ENCODE measurements around the gene ITGA3. TPM values are rescaled to one million over a fixed set of nuclear protein-coding genes. Genes with fewer than 3 reads are reported as not detected.

ITGA3 gene
- polyA plus RNA-seq, 1 of the 3 experiments (the other 2 are of a cell fraction) = 766 TPM

DNA sequence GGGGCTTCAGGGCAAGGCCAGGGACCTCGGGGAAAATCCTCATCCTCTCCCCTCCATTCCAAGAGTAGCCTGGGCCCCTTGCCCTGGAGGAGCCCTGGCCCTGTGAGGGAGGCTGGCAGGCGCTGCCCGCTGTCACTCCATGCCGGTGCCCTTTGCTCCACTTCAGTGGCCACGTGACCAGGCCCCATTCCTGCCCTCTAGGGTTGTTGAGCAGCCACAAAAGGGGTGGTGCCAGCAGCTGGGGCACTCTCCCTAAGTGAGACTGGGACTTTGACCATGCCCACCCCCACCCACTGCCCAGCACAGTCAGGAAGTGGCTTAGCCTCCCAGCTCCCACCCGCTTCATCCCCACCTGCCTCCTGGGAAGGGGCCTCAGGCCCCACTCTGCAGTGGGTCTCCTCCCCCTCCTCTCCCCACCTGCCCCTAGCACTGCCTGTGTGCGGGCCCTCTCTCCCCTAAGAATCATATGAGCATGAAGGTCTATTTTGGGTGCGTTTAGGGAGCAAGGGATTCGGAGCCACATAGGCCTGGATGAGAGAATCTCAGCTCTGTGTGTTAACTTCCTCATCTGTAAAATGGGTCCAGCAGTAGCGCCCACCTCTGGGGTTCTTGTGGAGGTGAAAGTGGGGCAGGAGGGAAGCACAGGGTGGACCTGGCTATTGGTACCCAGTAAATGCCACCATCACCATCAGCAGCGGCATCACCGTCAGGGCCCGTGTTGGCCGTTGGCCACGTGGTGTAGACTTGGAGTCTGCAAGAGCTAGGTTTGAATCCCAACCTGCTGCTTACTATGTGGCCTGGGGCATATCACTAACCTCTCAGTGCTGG is 46.5 kb downstream of the ITGA3 start (continued):
- TF ChIP-seq, protein P1, sequence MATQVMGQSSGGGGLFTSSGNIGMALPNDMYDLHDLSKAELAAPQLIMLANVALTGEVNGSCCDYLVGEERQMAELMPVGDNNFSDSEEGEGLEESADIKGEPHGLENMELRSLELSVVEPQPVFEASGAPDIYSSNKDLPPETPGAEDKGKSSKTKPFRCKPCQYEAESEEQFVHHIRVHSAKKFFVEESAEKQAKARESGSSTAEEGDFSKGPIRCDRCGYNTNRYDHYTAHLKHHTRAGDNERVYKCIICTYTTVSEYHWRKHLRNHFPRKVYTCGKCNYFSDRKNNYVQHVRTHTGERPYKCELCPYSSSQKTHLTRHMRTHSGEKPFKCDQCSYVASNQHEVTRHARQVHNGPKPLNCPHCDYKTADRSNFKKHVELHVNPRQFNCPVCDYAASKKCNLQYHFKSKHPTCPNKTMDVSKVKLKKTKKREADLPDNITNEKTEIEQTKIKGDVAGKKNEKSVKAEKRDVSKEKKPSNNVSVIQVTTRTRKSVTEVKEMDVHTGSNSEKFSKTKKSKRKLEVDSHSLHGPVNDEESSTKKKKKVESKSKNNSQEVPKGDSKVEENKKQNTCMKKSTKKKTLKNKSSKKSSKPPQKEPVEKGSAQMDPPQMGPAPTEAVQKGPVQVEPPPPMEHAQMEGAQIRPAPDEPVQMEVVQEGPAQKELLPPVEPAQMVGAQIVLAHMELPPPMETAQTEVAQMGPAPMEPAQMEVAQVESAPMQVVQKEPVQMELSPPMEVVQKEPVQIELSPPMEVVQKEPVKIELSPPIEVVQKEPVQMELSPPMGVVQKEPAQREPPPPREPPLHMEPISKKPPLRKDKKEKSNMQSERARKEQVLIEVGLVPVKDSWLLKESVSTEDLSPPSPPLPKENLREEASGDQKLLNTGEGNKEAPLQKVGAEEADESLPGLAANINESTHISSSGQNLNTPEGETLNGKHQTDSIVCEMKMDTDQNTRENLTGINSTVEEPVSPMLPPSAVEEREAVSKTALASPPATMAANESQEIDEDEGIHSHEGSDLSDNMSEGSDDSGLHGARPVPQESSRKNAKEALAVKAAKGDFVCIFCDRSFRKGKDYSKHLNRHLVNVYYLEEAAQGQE (IDR thresholded peaks at IDR 0.05; ENCODE audit: low read depth, low read length) = no peak
- TF ChIP-seq USF2 (IDR thresholded peaks at IDR 0.05; ENCODE audit: borderline replicate concordance, low read depth, low read length) (no peak), FOXJ3 (CRISPR knock-in tag; IDR thresholded peaks at IDR 0.05) (no peak), GABPA (IDR thresholded peaks at IDR 0.05; ENCODE audit: low read depth) (no peak), JUND (IDR thresholded peaks at IDR 0.05) (no peak)

DNA sequence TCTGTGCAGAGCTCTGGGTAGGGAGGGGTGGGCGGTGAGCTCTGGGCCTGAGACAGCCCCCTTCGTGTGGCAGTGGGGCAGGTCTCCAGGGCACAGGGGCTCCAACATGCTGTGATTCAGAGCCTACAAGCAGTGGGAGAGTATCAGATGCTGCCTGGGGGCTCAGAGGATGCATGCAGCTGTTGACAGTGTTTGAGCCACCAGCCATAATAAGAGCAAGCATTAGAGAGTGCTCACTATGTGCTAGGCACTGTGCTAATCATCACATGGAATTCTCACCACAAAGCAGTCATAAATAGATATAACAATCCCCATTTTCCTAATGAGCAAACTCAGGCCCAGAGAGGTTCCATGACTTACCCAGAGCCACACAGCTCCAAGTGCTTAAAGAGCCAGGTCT is 47.3 kb downstream of the ITGA3 start:
- no peak overlapping the region for H3K4me3 ChIP-seq (ENCODE audit: low read depth in 2 of 2, low read length in 1 of 2)
- no CpG with 5 or more reads among the region's 2 CpGs for WGBS (ENCODE audit: low lambda C conversion rate)
- H3K27me3 ChIP-seq (ENCODE audit: insufficient read depth) = no peaks in the 10 kb centered on the region
- H3K36me3 ChIP-seq (replicated peaks in 1 of 2; ENCODE audit: control insufficient read depth in 1 of 2, insufficient read depth in 2 of 2, low read length in 1 of 2) = peaks cover 5 to 13% of the 10 kb centered on the region in 2 experiments
- no peaks in the 10 kb centered on the region for H3K79me2 ChIP-seq (ENCODE audit: insufficient read depth)
- peaks cover 9% of the 10 kb centered on the region for H3F3A ChIP-seq (replicated peaks; ENCODE audit: insufficient read depth)
- no peak overlapping the region; a peak in 1 of 4 replicates for H3K27ac ChIP-seq (ENCODE audit: low read depth in 2 of 2, low read length in 1 of 2)
- H3K9ac ChIP-seq = no peak overlapping the region
- H3K9me3 ChIP-seq = no peaks in the 10 kb centered on the region
- no peak overlapping the region for H2AFZ ChIP-seq (ENCODE audit: low read depth)
- H3K4me1 ChIP-seq (ENCODE audit: control insufficient read depth in 1 of 2, insufficient read depth in 2 of 2, low read depth in 1 of 2, low read length in 1 of 2) = peaks cover 0 to 24% of the 10 kb centered on the region in 2 experiments; a peak in 1 of 4 replicates
- H4K20me1 ChIP-seq (ENCODE audit: insufficient read depth) = 0 out of 2 replicates have a peak, but pooled peaks cover 3% of the 10 kb centered on the region
- DNase-seq = no peak
- POLR2A ChIA-PET = interaction anchor here (1.0 kb wide), 1 partner anchor 28 kb away, joined by 3 read pairs; no protein-coding TSS in a partner anchor
- CTCF ChIA-PET = interaction anchor here (0.8 to 15.0 kb wide), 13 partner anchors 10 to 106 kb away, joined by 3 to 297 read pairs (median 6); partner anchors contain the start of genes COL1A1, PDK2 and PPP1R9B
- no peaks in the 10 kb centered on the region for H3K9me2 ChIP-seq
- H3K4me2 ChIP-seq = no peak overlapping the region
- TF ChIP-seq SMC3 (IDR thresholded peaks at IDR 0.05; ENCODE audit: low read depth, low read length) (no peak), RCOR1 (IDR thresholded peaks at IDR 0.05; ENCODE audit: low read length) (no peak), TCF12 (IDR thresholded peaks at IDR 0.05) (no peak), EZH2phosphoT487 (IDR thresholded peaks at IDR 0.05; ENCODE audit: borderline replicate concordance, low read depth) (no peak), MXI1 (IDR thresholded peaks at IDR 0.05; ENCODE audit: low read depth, low read length) (no peak), TEAD4 (IDR thresholded peaks at IDR 0.05; ENCODE audit: borderline replicate concordance, insufficient read depth) (no peak), JUND (IDR thresholded peaks at IDR 0.05) (no peak), EP300 (IDR thresholded peaks at IDR 0.05; ENCODE audit: borderline replicate concordance in 1 of 2, low read depth in 1 of 2, low read length in 1 of 2) (no peak), NFIC (IDR thresholded peaks at IDR 0.05; ENCODE audit: borderline replicate concordance) (no peak), RFX5 (IDR thresholded peaks at IDR 0.05; ENCODE audit: low read length) (no peak)
- TF ChIP-seq, protein P1 (IDR thresholded peaks at IDR 0.05; ENCODE audit: low read depth, low read length) = no peak
- TF ChIP-seq, protein P2, sequence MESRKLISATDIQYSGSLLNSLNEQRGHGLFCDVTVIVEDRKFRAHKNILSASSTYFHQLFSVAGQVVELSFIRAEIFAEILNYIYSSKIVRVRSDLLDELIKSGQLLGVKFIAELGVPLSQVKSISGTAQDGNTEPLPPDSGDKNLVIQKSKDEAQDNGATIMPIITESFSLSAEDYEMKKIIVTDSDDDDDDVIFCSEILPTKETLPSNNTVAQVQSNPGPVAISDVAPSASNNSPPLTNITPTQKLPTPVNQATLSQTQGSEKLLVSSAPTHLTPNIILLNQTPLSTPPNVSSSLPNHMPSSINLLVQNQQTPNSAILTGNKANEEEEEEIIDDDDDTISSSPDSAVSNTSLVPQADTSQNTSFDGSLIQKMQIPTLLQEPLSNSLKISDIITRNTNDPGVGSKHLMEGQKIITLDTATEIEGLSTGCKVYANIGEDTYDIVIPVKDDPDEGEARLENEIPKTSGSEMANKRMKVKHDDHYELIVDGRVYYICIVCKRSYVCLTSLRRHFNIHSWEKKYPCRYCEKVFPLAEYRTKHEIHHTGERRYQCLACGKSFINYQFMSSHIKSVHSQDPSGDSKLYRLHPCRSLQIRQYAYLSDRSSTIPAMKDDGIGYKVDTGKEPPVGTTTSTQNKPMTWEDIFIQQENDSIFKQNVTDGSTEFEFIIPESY (IDR thresholded peaks at IDR 0.05; ENCODE audit: borderline replicate concordance, low read depth) = no peak
- TF ChIP-seq, protein P3, sequence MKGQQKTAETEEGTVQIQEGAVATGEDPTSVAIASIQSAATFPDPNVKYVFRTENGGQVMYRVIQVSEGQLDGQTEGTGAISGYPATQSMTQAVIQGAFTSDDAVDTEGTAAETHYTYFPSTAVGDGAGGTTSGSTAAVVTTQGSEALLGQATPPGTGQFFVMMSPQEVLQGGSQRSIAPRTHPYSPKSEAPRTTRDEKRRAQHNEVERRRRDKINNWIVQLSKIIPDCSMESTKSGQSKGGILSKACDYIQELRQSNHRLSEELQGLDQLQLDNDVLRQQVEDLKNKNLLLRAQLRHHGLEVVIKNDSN (IDR thresholded peaks at IDR 0.05; ENCODE audit: borderline replicate concordance, low read depth) = no peak
